Measurements from ENCODE around the gene ZNF280C.
"Not testable (repeated sequence)": the region's sequence is repeated elsewhere in the genome, so short reads cannot be mapped to it uniquely, and the experiment has no call there.

Gene ZNF280C

GRCh38 chrX:130261296-130261893 lies 7.3 kb downstream of the ZNF280C start:
- H3K4me3 ChIP-seq (replicated peaks; ENCODE audit: low read depth, low read length) = no peak overlapping the region
- no peak for TF ChIP-seq CTCF (IDR thresholded peaks at IDR 0.05; ENCODE audit: low read length, missing control alignments)
- DNase-seq (ENCODE audit: low read depth) = no peak

GRCh38 chrX:130260316-130260715 lies 8.4 kb downstream of the ZNF280C start:
- no peak for DNase-seq (ENCODE audit: low read depth)
- TF ChIP-seq CTCF (IDR thresholded peaks at IDR 0.05; ENCODE audit: low read length, missing control alignments) = no peak

GRCh38 chrX:130253916-130254315 lies 14.8 kb downstream of the ZNF280C start:
- no peak overlapping the region for H3K4me3 ChIP-seq (replicated peaks; ENCODE audit: low read depth, low read length)
- DNase-seq (ENCODE audit: low read depth) = no peak
- no peak for TF ChIP-seq CTCF (IDR thresholded peaks at IDR 0.05; ENCODE audit: low read length, missing control alignments)

More at GRCh38 chrX:130260316-130260715, 8.4 kb downstream of the ZNF280C start:
- no peak overlapping the region for H3K4me3 ChIP-seq (replicated peaks; ENCODE audit: low read depth, low read length)

GRCh38 chrX:130251671-130252070 lies 17.0 kb downstream of the ZNF280C start:
- no peak for TF ChIP-seq CTCF (IDR thresholded peaks at IDR 0.05; ENCODE audit: low read length, missing control alignments)
- DNase-seq (ENCODE audit: low read depth) = no peak
- H3K4me3 ChIP-seq (replicated peaks; ENCODE audit: low read depth, low read length) = no peak overlapping the region

GRCh38 chrX:130247996-130248395 lies 20.7 kb downstream of the ZNF280C start:
- DNase-seq (ENCODE audit: low read depth) = no peak
- TF ChIP-seq CTCF (IDR thresholded peaks at IDR 0.05; ENCODE audit: low read length, missing control alignments) = no peak
- no peak overlapping the region for H3K4me3 ChIP-seq (replicated peaks; ENCODE audit: low read depth, low read length)

- no peak overlapping the region for H3K4me3 ChIP-seq (replicated peaks; ENCODE audit: low read depth, low read length)
- TF ChIP-seq CTCF (IDR thresholded peaks at IDR 0.05; ENCODE audit: low read length, missing control alignments) = no peak
- DNase-seq (ENCODE audit: low read depth) = no peak
Measured at GRCh38 chrX:130246084-130246483, 22.6 kb downstream of the ZNF280C start.

GRCh38 chrX:130245441-130245840 lies 23.3 kb downstream of the ZNF280C start:
- peak; percentile 51 for DNase-seq (ENCODE audit: low read depth)
- no peak for TF ChIP-seq CTCF (IDR thresholded peaks at IDR 0.05; ENCODE audit: low read length, missing control alignments)
- no peak overlapping the region for H3K4me3 ChIP-seq (replicated peaks; ENCODE audit: low read depth, low read length)

GRCh38 chrX:130231184-130231583 lies 37.5 kb downstream of the ZNF280C start:
- DNase-seq (ENCODE audit: low read depth) = not testable (repeated sequence)

More at GRCh38 chrX:130231184-130231583, 37.5 kb downstream of the ZNF280C start:
- not testable (repeated sequence) for H3K4me3 ChIP-seq (replicated peaks; ENCODE audit: low read depth, low read length)

All from fibroblast of pulmonary artery (primary cell).